GM12878 (cell line): Measurements from ENCODE around the gene SRL. TPM values are rescaled to one million over a fixed set of nuclear protein-coding genes. Genes with fewer than 3 reads are reported as not detected.

Experiments used
- ATAC-seq: fragments of 200-7000 bp; cut with Tn5 transposase; 3 replicates; pipeline ENCODE4 v1.9.1; 2020; ENCODE audit warnings: mild to moderate bottlenecking, moderate library complexity
- BruUV-seq: library from RNA; stranded (reverse); fragments of 400-500 nt; replicated peaks from 2 replicates; lab custom pipeline; 2021; lab: Mats Ljungman, UMichigan
- CTCF ChIA-PET: fragments of 300-600 bp; sonication (Branson Sonifier 250); formaldehyde crosslinking; extraction: SDS; loops from one replicate; lab custom pipeline; 2021; ENCODE audit warnings: inconsistent platforms; lab: Yijun Ruan, JAX
- POLR2A ChIA-PET: fragments of 350-600 bp; formaldehyde crosslinking; extraction: SDS; loops from one replicate; lab custom pipeline; 2021; ENCODE audit warnings: inconsistent platforms; lab: Charles Lee
- RAD21 ChIA-PET: fragments of 300-600 bp; sonication (Branson Sonifier 250); formaldehyde crosslinking; loops from one replicate; lab custom pipeline; 2023; ENCODE audit warnings: antibody characterized with exemption; ENCODE audit not compliant: unreplicated experiment; lab: Charles Lee
- SMC1A ChIA-PET: fragments of 300-600 bp; sonication (Branson Sonifier 250); formaldehyde crosslinking; loops from one replicate; lab custom pipeline; 2023; ENCODE audit not compliant: unreplicated experiment, uncharacterized antibody; lab: Charles Lee
- DNase-seq: peaks from one replicate; pipeline ENCODE4 v3.0.0-alpha.2; 2011; ENCODE audit warnings: low read depth, low spot score
- FAIRE-seq: peaks from 3 replicates; lab custom pipeline; 2011; peaks lifted over from hg19 to GRCh38; lab: Jason Lieb, UNC
- H2AFZ ChIP-seq: 2 replicates; pipeline ENCODE4 v1.6.0; 2011; ENCODE audit warnings: low read depth, low read length, control low read depth; ENCODE audit not compliant: control insufficient read depth
- H3K27ac ChIP-seq: 2 replicates; pipeline ENCODE4 v1.5.1; 2011; ENCODE audit warnings: control low read depth; ENCODE audit not compliant: control insufficient read depth, insufficient read depth
- H3K27me3 ChIP-seq, 2 experiments: replicated peaks in 1 of 2; 2 replicates each; pipeline versions ENCODE4 v1.6.0 to v1.6.1; 2011; ENCODE audit warnings: low read length in 1 of 2; ENCODE audit not compliant: control insufficient read depth in 2 of 2, insufficient read depth in 2 of 2
- H3K36me3 ChIP-seq, 2 experiments: 2 replicates each; pipeline ENCODE4 v1.5.1; 2011; ENCODE audit warnings: low read length in 1 of 2; ENCODE audit not compliant: control insufficient read depth in 2 of 2, insufficient read depth in 2 of 2
- H3K4me1 ChIP-seq: 2 replicates; pipeline ENCODE4 v1.6.1; 2011; ENCODE audit warnings: mild to moderate bottlenecking, low read length, moderate library complexity, mixed read lengths; ENCODE audit not compliant: control insufficient read depth, insufficient read depth
- H3K4me2 ChIP-seq: 2 replicates; pipeline ENCODE4 v1.6.0; 2011; ENCODE audit warnings: control low read depth; ENCODE audit not compliant: control insufficient read depth, insufficient read depth
- H3K4me3 ChIP-seq: fragments of 200-600 bp; sonication (generic); 2 replicates; pipeline ENCODE4 v1.5.1; 2016
- H3K79me2 ChIP-seq: 2 replicates; pipeline ENCODE4 v1.6.0; 2011; ENCODE audit warnings: low read length; ENCODE audit not compliant: control insufficient read depth, insufficient read depth
- H3K9ac ChIP-seq: 2 replicates; pipeline ENCODE4 v1.8.0; 2011; ENCODE audit warnings: low read length, control low read depth, mixed read lengths; ENCODE audit not compliant: control insufficient read depth, insufficient read depth
- H3K9me3 ChIP-seq: replicated peaks from 3 replicates; pipeline ENCODE4 v1.5.1; 2011; ENCODE audit warnings: mild to moderate bottlenecking, low read length; ENCODE audit not compliant: control insufficient read depth, insufficient read depth
- H4K20me1 ChIP-seq: 2 replicates; pipeline ENCODE4 v1.6.0; 2011; ENCODE audit not compliant: control insufficient read depth, insufficient read depth
- BCLAF1 ChIP-seq: fragments of 450-650 bp; IDR thresholded peaks from 2 replicates; pipeline ENCODE4 v1.6.1; 2017; ENCODE audit warnings: antibody characterized with exemption, mild to moderate bottlenecking, moderate library complexity
- BHLHE40 ChIP-seq, 2 experiments: fragments of 450-650 bp in 1 of 2; IDR thresholded peaks; 2 replicates each; pipeline ENCODE4 v1.6.1; 2011 to 2017; ENCODE audit warnings: low read depth in 2 of 2, borderline replicate concordance in 1 of 2, improper control_type of control experiment in 1 of 2, low read length in 1 of 2, mild to moderate bottlenecking in 1 of 2
- CTCF ChIP-seq, 3 experiments: IDR thresholded peaks in 2 of 3; conservative IDR thresholded peaks in 1 of 3; 2 replicates each; pipeline ENCODE4 v1.5.1; 2011; ENCODE audit warnings: low read depth in 3 of 3, low read length in 3 of 3, mild to moderate bottlenecking in 3 of 3, control low read depth in 2 of 3, moderate library complexity in 2 of 3, inconsistent platforms in 1 of 3, mixed read lengths in 1 of 3; ENCODE audit not compliant: control insufficient read depth in 2 of 3, insufficient read depth in 1 of 3; ENCODE audit errors: extremely low read depth in 1 of 3
- KDM1A ChIP-seq: fragments of 200-600 bp; sonication (generic); IDR thresholded peaks from 2 replicates; pipeline ENCODE4 v1.6.1; 2016; ENCODE audit warnings: borderline replicate concordance
- NFXL1 ChIP-seq: fragments of 450-650 bp; IDR thresholded peaks from 2 replicates; pipeline ENCODE4 v1.6.1; 2017; ENCODE audit warnings: antibody characterized with exemption, mild to moderate bottlenecking, borderline replicate concordance
- RB1 ChIP-seq: fragments of 450-650 bp; formaldehyde crosslinking; IDR thresholded peaks from 2 replicates; pipeline ENCODE4 v1.6.1; 2017; ENCODE audit warnings: mild to moderate bottlenecking, borderline replicate concordance
- RCOR1 ChIP-seq: conservative IDR thresholded peaks from 2 replicates; pipeline ENCODE4 v1.6.1; 2012; ENCODE audit warnings: low read depth, low read length, improper control_type of control experiment
- SPI1 ChIP-seq: IDR thresholded peaks from 2 replicates; pipeline ENCODE4 v1.6.1; 2011; ENCODE audit warnings: low read depth, mild to moderate bottlenecking, low read length, moderate library complexity, borderline replicate concordance; ENCODE audit not compliant: insufficient read depth
- ZBTB33 ChIP-seq: fragments of 450-650 bp; IDR thresholded peaks from 2 replicates; pipeline ENCODE4 v1.6.1; 2017; ENCODE audit warnings: mild to moderate bottlenecking
- ZNF207 ChIP-seq: fragments of 450-650 bp; IDR thresholded peaks from 2 replicates; pipeline ENCODE4 v1.6.1; 2014; ENCODE audit warnings: antibody characterized with exemption, mild to moderate bottlenecking, borderline replicate concordance
- WGBS: methylation state at CpG from one replicate; pipeline ENCODE4 v1.1.6; 2016; ENCODE audit warnings: low lambda C conversion rate; ENCODE audit not compliant: insufficient replicate concordance, insufficient coverage; ENCODE audit errors: missing lambda C conversion rate; 5-methylcytosine and 5-hydroxymethylcytosine counted together
- in situ Hi-C: fragments of 300-500 bp; cut with MboI; formaldehyde crosslinking; loops from 9 replicates; pipeline ENCODE4 v1.14.3; 2018; ENCODE audit warnings: mixed read lengths
- intact Hi-C: fragments of 100-400 bp; cut with micrococcal nuclease; formaldehyde crosslinking; loops from one replicate; pipeline ENCODE4 v1.14.2; 2022; ENCODE audit not compliant: unreplicated experiment
- polyA plus RNA-seq, 11 experiments: library from polyadenylated mRNA; depleted of rRNA in 4 of 11; unstranded in 6 of 11; stranded (reverse) in 5 of 11; fragments of >200 nt; fragmentation: Nextera tagmentation in 4 of 11; fragmentation: Illumina TruSeq in 1 of 11; extraction: Ambion mirVana in 4 of 11; extraction: Trizol in 1 of 11; gene quantifications; 1 replicate in 1 of 11; 2 replicates in 10 of 11; pipeline versions ENCODE4 v1.2.1 to v1.2.3, GENCODE V29; 2011 to 2016; ENCODE audit warnings: inconsistent platforms in 2 of 11, missing spikeins in 2 of 11, low read depth in 1 of 11
- total RNA-seq, 4 experiments: library from RNA; depleted of rRNA in 3 of 4; stranded (reverse); fragments of >200 nt in 3 of 4; fragmentation: Illumina TruSeq in 1 of 4; extraction: Trizol in 1 of 4; gene quantifications; 2 replicates each; pipeline versions ENCODE4 v1.2.1 to v1.2.3, GENCODE V29; 2013 to 2021

The SRL gene
- total and polyA plus RNA-seq, 10 of the 15 experiments (the other 5 are each of a cell fraction or from before 2014, with no cell fraction given): not detected

GRCh38 chr16:4261557-4262172 lies 19.8 kb upstream of the SRL start:
- Histone ChIP-seq H3K36me3 (peaks cover 6 to 25% of the 10 kb centered on the region in 2 experiments), H3K27ac (no peak overlapping the region), H3K9ac (no peak overlapping the region), H4K20me1 (no peaks in the 10 kb centered on the region), H3K4me3 (no peak overlapping the region), H2AFZ (no peak overlapping the region), H3K9me3 (no peaks in the 10 kb centered on the region), H3K4me1 (no peaks in the 10 kb centered on the region), H3K27me3 (no peaks in the 10 kb centered on the region), H3K79me2 (peaks cover 5% of the 10 kb centered on the region), H3K4me2 (no peak overlapping the region)
- in situ Hi-C loops: no loop called here
- RAD21 ChIA-PET: no interaction called here
- FAIRE-seq: no peak
- ATAC-seq: peak; percentile 62; the same call in 1 of the 3 replicates
- WGBS: 96% methylated on average over 33 of the region's 35 CpGs
- BruUV-seq: no TSS peak
- POLR2A ChIA-PET: no interaction called here
- CTCF ChIA-PET: interaction anchor here (1.1 to 2.3 kb wide), 3 partner anchors 7 to 70 kb away, joined by 3 to 6 read pairs (median 5); no protein-coding TSS in a partner anchor
- SMC1A ChIA-PET: no interaction called here
- DNase-seq: no peak
- TF ChIP-seq BCLAF1 (no peak), KDM1A (no peak), RCOR1 (no peak), RB1 (no peak), ZBTB33 (peak; percentile 97), BHLHE40 (IDR thresholded peaks at IDR 0.05; ENCODE audit: borderline replicate concordance in 1 of 2, low read depth in 2 of 2, low read length in 1 of 2) (no peak), NFXL1 (no peak), CTCF (IDR thresholded peaks at IDR 0.05 in 2 of 3, conservative IDR thresholded peaks at IDR 0.05 in 1 of 3; ENCODE audit: control insufficient read depth in 2 of 3, extremely low read depth in 1 of 3, insufficient read depth in 1 of 3, low read depth in 3 of 3, low read length in 3 of 3) (peak; percentile 30 to 46 (median 37); a peak in 5 of 6 replicates), SPI1 (no peak), ZNF207 (no peak)
- intact Hi-C loops: no loop called here
